Stimulated activated CD4-positive, alpha-beta T cell treated with anti-CD3 and anti-CD28 coated beads, Interleukin-1b, Interleukin-23, amount 100 ng/mL, for 24 hours (primary cell): ENCODE data around the gene SCLT1.

ENCODE experiments used
- DNase-seq, 4 experiments: peaks; one replicate each; pipeline ENCODE4 v3.0.0-alpha.2; 2020; ENCODE audit warnings: low read depth in 4 of 4, low spot score in 1 of 4

SCLT1 gene

DNA sequence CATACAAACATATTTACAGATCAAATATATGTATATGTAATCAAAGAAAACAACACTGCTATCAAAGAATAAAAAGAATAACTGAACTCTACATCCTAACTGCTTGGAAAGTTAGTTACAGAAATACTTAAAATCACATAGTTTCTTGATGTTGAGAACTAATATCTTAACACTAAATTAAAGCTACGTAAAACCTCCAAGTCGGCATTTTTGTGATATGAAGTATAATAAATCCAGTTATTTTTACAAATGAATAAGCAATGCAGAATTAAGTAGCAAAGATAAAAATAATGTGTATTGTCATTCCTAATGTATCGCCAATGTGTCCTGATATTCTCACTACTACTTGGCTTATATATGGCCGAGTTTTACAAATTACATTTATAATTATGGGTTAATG is 215.4 kb downstream of the SCLT1 start:
- DNase-seq, result no peak

DNA sequence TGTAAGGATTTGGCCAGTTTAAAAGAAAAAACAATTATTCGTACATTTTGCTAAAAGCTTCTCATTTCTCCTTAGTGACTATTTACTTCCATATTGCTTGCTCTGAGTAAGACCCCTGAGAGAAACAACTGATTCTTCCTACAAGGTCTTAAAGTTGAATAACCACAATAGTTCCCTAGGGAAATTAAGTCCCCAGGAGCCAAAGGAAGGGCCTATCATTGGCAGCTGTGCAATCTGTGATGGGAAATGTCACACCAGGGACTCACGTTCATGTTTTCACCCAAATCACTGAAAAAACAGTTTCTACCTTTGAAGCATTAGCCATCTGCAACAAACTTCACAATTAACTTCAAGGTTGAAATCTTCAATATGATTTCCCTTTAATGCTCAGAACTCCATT is 217.1 kb downstream of the SCLT1 start:
- DNase-seq, result no peak

DNA sequence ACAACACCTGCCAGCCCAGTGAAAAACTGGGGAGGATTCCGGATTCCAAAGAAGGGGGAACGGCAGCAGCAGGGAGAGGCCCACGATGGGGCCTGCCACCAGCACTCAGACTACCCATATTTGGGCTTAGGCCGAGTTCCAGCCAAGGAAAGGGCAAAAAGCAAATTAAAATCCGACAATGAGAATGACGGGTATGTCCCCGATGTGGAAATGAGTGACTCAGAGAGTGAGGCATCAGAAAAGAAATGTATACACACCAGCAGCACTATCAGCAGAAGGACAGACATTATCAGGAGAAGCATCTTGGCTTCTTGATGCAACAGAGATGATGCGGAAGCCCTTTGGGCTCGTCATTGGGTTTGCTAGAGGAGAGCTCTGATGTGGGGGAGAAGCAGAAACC is 221.4 kb downstream of the SCLT1 start:
- no peak for DNase-seq

DNA sequence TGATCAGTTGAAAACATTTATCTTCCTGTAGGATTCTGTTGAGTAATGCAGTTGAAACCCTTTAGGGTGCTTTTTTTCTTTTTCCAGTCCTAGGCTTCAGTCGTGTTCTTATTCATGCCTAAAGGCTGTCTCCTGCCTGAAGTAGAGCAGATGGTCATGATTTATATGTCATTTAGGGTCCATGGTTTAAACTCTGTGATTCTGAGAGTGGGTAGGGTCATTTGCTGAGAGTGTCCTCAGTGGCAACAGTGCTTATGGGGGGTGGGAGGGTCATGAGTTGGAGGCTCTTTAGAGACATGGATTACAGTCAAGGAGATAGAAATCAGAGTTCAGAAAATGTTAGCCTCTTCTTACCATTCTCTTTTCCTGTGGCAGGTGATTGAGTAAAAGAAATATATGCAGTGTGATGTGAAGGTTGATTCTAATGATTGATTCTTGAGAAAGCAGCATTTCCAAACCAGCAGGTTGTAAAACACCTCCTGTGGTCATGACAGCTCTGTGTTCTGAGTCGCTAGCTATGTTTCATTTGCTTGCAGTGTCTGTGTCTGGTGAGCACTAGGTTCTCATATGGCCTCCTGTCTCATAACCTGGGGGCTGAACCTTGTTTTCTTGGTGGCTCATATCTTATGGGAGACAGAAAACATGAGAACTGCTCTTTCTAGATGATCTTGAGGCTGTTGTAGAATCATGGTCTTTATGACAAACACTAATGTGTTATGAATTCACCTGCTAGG is 223.4 kb downstream of the SCLT1 start:
- no peak for DNase-seq

DNA sequence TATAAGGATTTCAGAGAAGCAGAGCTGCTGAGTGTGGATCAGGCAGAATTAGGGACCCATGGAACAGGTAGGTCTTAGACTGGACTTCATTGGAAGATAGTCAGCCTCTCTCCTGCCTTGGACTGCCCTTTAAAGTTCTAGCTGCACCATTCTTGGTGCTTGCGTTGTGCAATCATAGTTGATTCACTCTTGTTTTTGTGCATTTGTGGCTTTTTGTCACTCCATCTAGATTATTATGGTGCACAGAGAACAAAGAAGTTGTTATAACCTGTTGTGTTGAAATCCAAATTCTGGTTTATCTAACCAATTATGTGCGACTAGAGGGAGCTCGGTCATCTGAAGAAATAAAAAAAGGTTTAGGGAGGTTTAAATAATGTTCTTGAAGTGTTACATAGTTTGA is 224.6 kb downstream of the SCLT1 start:
- no peak for DNase-seq

DNA sequence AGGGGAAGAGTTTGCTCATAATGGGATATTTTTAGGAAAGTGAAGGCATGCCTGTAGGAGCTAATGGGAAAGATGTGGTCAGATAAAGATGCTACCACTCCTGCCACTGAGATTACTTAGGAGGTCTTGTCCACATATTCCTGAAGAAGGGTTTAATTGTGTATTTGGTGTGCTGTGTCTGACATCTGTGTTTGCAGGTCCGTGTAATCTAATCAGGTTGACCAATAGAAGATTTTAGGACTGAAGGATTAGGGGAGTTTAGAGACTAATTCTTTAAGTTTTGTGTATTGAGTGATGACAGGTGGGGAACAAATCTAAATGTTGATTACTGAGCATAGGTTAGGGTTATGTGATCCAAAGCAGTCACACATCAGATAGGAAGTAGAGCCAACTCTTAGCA is 226.6 kb downstream of the SCLT1 start:
- no peak for DNase-seq

DNA sequence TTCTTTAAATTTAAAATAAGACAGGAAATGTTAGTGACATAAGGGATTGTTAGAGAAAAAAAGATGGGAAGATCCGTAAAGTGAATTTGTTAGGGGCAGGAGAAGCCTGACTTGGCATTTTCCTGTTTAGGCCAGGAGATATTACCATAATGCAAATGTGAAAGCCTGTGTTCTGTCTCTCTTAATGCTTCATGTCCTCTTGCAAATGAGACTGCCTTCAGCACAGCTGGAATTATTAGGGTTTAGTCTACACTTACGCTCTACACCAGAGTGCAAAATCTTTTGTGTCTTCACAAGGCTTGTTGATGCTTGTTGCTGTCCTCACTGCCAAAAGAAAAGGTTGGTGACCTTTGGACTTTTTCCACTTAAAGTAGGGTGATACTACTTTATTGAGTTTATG is 227.1 kb downstream of the SCLT1 start:
- no peak for DNase-seq

DNA sequence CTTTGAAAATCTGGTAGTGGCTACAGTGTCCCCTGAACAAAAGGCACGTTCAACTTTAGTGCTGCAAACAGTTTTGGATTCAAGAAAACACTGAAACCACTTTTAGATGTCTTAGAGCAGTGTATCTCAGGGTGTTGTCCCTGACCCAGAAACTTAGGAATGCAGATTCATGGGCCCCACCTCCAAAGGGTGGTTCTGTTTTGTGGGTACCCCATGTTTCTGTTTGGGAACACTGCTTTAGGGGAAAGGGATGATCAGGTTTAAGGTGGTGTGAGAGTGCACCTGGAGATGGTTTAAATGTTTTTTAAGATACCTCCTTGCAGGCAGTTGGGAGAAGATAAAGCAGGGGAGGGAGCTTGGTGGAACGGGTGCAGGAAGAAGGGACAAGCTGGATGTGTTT is 228.2 kb downstream of the SCLT1 start:
- no peak for DNase-seq

DNA sequence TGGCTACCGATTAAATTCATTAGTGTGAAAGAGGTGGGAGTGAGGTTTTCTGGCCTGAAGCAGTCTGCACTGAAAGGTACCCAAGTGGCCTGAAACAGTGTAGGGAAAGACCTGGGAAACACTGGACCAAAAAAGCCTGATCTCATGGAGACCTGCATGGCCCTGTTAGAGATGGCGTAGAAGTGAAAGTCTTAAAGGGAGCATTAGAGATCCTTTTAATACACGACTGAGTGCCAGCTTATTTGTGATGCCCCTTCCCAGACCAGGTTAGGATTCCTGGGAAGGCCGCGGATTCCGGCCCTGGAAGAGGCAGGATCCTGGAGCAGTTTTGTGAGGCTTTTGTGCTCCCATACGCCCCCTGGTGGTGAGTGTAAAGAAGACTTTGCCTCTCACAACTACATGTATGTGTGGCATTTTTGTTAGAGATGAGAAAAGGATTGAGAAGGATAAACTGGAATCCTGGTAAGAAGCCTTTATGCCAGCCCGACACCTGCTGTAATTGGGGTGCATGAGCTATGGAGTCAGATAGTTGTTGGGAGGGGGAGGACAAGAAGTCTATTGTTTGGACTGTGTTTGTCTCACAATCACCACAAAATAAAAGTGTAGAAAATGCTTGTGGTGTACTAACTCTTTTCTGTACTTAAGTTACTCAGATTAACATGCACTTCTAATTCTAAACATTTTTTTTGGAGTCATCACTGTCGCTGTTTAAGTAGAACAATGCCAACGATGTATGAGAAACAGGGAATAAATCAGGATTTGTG is 229.8 kb downstream of the SCLT1 start:
- DNase-seq, result peak; percentile 31 to 49 (median 43)

DNA sequence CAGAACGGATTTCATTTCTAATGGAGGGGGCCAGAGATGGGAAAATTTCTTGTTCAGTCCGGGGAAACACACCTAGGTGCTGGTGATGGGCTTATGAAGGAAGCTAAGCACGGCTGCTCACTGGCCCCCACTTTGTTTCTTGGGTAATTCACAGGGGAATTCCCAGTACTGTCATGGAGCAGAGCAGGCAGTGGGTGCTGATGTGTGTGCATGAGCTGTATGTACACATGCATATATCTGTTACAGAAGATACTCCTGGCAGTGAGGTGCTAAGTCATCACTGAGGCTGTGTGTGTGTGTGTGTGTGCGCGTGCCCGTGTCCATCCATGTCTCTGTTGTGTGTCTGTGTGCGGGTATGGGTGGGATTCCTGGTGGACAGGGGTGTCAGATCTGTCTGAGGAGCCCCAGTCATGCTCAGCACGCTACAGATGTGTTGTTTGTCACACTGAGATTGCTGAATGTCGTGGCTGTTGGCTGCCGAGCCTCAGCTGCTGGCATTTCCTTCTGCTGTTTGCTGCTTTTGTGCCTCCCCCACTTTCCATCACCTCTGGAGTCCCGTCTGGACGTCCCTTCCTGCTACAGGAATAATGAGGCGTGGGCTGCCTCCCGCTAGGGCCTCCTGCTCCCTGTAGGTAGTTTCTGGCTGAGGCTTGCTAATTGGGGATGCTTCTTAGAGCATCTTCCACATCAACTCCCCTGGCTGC is 230.6 kb downstream of the SCLT1 start:
- DNase-seq, result peak in 2 of 4 experiments; percentile 22 to 27

DNA sequence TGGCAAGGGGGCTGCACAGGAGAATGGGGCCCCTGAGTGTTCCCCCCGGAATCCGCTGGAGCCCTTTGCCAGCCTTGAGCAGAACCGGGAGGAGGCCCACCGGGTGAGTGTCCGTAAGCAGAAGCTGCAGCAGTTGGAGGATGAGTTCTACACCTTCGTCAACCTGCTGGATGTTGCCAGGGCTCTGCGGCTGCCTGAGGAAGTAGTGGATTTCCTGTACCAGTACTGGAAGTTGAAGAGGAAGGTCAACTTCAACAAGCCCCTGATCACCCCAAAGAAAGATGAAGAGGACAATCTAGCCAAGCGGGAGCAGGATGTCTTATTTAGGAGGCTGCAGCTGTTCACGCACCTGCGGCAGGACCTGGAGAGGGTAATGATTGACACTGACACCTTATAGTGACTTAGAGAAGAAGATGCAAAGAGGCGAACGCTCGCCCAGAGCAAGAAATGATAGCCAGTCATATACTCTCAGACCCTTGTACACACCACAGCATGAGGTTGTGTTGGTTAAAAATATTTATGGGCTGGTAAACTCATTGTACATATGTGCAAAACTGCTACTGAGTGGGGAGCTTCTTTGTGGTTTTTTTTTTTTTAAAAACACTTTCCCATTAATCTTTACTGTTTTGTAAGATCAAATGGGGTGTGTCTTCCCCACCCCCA is 231.4 kb downstream of the SCLT1 start:
- no peak for DNase-seq

DNA sequence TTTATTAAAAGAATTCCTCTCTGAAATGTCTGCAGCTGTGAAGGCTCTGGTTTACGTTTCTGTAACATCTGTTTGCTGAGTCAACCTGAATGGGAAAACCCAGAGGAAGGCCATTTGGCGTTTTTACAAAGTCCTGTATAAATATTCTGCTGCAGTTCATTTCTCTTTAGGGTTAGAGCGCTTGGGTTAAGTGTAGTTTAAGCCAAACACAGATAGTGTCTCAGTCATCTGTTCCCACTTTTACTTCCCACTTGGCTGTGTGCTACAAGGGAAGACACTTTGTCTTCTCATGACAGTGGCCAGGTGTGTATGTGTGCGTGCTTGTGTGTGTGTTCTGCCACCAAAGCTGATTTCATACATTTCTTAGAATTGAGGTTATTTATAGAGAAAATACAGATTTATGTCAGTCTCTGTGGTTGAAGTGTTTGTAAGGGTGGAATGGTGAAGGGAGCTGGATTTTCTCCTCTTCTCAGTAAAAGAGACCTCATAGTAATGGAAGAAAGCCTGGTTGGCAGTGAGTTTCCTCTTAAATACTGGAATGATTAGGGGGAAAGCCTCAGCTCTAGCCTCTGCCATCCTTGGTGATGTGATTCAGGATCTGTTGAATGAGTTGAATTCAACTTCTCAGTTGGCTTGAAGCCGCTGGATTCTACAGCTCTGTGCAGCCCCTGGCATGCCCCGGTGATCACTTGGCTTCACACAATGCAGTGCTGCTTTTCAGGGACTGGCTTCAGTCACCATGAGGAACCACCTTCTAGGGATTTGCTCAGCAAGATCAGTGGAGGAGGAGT is 233.3 kb downstream of the SCLT1 start:
- no peak for DNase-seq

DNA sequence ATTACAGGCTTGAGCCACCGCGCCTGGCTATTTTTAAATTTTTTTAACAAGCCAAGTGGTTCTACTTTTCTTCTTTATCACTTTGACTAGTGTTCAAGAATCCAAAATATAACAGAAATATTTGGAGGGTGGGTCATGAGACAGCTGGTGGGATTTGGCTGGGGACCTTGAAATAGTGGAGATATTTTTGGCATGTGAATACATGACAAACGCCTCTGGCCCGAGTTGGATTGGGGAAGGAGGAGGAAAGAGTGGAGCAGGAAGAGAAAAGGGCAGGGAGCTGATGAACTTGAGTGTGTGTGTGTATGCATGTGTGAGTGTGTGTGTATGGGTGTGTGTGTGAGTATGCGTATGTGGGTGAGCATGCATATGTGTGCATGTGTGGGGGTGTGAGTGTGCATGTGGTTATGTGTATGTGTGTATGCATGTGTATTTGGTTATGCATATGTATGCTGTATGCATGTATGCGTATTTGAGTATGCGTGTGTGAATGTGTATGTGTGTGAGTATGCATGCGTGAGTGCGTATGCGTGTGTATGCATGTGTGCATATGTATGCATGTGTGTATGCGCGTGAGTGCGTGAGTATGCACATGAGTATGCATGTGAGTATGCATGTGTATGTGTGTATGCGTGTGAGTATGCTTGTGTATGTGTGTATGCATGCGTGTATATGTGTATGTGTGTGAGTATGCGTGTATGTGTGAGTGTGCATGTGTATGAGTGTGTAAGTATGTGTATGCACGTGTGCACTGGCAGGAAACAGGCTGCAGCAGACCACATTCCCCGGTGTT is 234.3 kb downstream of the SCLT1 start:
- DNase-seq, result no peak

DNA sequence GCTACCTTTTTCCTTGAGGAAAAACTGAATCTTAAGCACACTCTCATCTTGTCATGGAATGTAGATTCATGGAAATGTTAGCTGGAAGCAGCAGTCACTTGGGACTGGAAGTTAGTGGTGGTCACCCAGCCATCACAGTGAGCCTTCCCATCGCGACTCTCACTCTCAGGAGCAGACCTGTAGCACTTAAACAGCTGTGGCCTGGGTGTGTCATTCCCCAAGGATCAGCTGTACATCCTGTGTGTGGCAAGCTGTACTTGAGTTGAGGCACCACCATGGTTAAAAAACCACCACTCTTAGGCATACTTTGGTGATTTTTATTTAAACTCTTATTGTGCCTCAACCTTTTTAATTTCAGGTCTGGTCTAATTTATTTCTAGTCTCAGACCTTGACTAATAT is 237.1 kb downstream of the SCLT1 start:
- no peak for DNase-seq

DNA sequence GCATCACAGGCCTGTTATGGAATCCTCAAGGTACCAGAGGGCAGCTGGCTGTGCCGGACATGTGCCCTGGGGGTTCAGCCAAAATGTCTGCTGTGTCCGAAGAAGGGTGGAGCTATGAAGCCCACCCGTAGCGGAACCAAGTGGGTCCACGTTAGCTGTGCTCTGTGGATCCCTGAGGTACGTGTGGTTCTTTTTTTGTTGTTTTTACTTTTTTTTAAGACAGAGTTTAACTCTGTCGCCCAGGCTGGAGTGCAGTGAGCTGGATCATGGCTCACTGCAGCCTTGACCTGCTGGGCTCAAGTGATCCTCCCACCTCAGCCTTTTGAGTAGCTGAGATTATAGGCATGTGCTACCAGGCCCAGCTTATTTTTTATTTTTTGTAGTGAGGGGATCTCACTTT is 237.7 kb downstream of the SCLT1 start:
- no peak for DNase-seq

DNA sequence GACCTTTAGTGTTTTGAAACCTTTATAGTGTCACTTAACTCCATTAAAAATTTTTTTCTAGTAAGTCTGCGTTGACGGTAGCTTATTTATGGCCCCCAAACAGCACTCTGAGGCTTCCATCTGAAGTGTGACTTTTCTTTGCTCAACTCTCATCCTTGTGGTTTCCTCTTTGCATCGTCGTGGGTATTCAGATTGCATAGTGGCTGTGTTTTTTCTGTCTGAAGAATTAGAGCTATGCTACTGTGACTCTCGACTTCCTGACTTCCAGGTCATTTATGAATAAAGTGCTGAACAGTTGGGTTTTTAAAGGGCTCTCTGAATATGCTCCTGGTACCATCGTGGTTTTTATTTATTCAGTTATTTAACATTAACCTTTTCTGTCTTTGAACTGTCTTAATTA is 238.9 kb downstream of the SCLT1 start:
- no peak for DNase-seq

DNA sequence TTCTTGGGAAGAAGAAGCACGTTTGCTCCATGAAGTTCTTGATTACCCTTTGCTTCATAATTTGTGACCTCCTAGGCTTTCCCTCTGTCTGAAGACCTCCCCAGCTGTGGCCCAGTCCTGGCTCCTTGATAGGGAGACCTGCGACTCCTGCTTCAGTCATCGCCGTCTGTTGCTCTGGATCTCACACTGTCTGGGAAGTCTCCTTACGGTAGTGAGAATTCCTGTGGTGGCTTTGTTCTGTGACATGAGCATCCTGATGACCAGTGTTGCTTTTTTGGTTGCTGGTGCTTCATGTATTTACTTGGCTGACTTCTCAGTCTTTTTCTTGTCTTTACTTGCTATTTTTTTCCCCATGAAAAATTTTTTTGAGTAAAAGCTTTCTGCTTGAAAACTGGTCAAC is 239.6 kb downstream of the SCLT1 start:
- no peak for DNase-seq

DNA sequence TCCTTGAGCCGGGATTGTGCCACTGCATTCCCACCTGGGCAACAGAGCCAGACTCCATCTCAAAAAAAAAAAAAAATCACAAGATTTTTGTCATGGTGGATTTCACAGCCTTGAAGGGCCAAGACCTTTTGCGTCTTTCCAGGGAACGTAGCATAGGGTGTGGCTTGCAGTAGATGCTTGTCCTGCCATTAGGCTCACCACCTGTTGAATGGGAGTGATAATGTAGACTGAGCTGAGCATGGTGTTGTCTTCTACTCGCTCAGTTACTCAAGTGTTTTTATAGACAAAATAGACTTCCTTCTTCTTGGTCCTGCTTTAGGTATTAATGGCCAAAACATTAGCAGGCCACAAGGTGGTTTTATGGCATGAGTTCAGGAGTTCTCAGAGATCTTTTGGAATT is 243.1 kb downstream of the SCLT1 start:
- DNase-seq, result no peak

DNA sequence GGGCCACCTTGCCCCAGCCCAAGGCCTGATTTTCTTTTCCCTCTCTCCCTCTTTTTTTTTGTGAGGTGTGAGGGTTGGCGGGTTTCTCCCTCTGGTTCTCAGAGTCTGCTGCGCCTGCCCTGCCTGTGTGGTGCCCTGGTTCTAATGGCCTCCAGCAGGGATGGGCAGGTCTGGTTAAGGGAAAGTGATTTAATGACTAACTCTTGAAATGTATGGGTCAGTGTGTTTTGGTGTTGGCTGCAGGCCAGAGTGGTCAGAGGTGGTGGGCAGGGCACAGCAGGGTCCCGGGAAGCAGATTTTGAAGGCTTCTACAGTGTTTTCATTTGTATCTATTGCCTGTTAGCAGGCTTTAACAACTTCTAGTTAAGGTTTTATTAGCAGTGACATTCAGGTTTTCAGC is 244.9 kb downstream of the SCLT1 start:
- no peak for DNase-seq

DNA sequence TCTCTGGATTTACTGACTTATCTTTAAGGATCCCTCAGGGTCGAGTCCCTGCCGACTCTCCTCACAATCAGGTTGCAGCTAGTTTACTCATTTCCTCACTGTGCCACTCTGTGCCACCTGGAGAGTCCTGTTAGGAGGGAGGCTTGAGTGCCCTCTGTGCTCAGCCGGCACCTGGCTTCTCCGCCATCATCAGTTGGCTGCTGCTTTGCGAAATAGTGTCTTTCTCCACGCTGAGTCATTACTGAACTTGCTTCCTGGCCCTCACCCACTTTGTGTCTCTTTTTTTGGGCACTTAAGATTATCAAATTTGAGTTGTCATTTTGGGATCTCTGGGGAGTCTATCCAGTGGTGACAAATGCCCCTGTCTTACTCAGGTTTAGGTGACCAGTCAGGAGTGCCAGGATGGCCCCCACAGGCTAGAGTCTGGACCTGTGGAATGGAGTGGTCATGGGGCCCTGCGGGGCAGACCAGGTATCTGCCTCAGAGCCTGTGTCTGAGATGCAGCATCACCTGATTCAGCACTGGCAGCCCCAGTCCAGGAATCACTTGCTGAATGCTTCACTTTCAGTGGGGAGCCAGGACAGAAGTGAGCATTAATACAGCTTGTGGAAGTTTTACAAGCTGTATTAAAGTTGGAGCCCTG is 246.1 kb downstream of the SCLT1 start:
- DNase-seq, result no peak
